ENCODE results near the gene TNFSF13B.

TNFSF13B gene

DNA sequence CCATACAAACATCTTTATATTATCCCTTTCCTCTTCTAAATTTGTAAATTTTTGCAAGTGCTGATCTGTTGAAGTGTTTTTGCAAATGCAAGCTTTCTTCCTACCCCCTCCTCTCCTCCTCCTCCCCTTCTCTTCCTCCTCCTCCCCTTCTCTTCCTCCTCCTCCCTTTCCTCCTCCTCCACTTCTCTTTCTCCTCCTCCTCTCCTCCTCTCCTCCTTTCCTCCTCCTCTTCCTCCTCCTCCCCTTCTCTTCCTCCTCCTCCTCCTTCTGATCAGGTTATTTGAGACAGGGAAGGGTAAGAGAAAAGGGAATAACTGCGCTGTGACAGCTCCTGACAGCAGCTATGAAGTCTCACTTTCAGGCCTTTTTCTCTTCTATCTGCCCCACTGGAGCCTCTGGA lies 8.9 kb downstream of the TNFSF13B start:
- H3K9me3 ChIP-seq (ENCODE audit: low read length) = no peaks in the 10 kb centered on the region
- no peak overlapping the region for H2AFZ ChIP-seq (ENCODE audit: low read length)
- H3K27me3 ChIP-seq (ENCODE audit: insufficient read depth, low read length) = no peaks in the 10 kb centered on the region

DNA sequence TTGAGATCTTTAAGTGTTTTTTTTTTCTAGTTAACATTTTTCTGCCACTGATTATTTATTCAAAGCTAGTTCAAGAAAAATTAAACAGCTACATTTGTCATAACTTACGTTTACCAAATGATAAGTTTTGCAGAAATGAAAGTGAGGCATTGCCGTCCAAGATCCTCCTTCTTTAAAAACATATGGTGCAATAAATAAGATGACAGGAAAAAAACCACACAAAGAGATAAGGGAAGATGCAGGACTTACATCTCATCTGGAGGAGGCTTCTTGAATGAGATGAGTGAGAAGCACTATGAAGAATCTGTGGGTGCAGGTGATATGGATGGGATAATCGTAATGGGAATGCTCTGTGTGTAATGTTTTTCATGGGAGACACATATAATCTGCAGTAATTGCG lies 12.4 kb downstream of the TNFSF13B start:
- Histone ChIP-seq H3K4me3 (ENCODE audit: low read depth, low read length, poor library complexity, severe bottlenecking) (no peak overlapping the region), H3F3A (ENCODE audit: insufficient read depth, low read length) (no peaks in the 10 kb centered on the region), H4K20me1 (ENCODE audit: insufficient read depth, low read length) (no peaks in the 10 kb centered on the region), H3K9me3 (ENCODE audit: low read length) (no peaks in the 10 kb centered on the region), H3K9ac (ENCODE audit: low read length) (no peak overlapping the region), H3K4me1 (ENCODE audit: insufficient read depth, low read length, severe bottlenecking) (no peaks in the 10 kb centered on the region), H3K79me2 (ENCODE audit: insufficient read depth, low read length) (no peaks in the 10 kb centered on the region), H3K36me3 (ENCODE audit: insufficient read depth, low read length) (no peaks in the 10 kb centered on the region), H3K9me2 (ENCODE audit: low read depth, low read length) (no peaks in the 10 kb centered on the region), H2AFZ (ENCODE audit: low read length) (no peak overlapping the region), H3K27ac (ENCODE audit: low read depth, low read length, poor library complexity, severe bottlenecking) (no peak overlapping the region), H3K4me2 (ENCODE audit: low read length) (no peak overlapping the region), H3K27me3 (ENCODE audit: insufficient read depth, low read length) (no peaks in the 10 kb centered on the region)
- TF ChIP-seq, protein P1, sequence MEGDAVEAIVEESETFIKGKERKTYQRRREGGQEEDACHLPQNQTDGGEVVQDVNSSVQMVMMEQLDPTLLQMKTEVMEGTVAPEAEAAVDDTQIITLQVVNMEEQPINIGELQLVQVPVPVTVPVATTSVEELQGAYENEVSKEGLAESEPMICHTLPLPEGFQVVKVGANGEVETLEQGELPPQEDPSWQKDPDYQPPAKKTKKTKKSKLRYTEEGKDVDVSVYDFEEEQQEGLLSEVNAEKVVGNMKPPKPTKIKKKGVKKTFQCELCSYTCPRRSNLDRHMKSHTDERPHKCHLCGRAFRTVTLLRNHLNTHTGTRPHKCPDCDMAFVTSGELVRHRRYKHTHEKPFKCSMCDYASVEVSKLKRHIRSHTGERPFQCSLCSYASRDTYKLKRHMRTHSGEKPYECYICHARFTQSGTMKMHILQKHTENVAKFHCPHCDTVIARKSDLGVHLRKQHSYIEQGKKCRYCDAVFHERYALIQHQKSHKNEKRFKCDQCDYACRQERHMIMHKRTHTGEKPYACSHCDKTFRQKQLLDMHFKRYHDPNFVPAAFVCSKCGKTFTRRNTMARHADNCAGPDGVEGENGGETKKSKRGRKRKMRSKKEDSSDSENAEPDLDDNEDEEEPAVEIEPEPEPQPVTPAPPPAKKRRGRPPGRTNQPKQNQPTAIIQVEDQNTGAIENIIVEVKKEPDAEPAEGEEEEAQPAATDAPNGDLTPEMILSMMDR (IDR thresholded peaks at IDR 0.05; ENCODE audit: low read length) = no peak
- no peak for TF ChIP-seq EZH2 (IDR thresholded peaks at IDR 0.05; ENCODE audit: borderline replicate concordance, low read length)

More for the DNA sequence above, 8.9 kb downstream of the TNFSF13B start:
- Histone ChIP-seq H3K79me2 (ENCODE audit: insufficient read depth, low read length) (no peaks in the 10 kb centered on the region), H3K4me2 (ENCODE audit: low read length) (no peak overlapping the region), H3K9me2 (ENCODE audit: low read depth, low read length) (no peaks in the 10 kb centered on the region), H3K27ac (ENCODE audit: low read depth, low read length, poor library complexity, severe bottlenecking) (no peak overlapping the region), H3K9ac (ENCODE audit: low read length) (no peak overlapping the region), H3K36me3 (ENCODE audit: insufficient read depth, low read length) (no peaks in the 10 kb centered on the region), H3K4me3 (ENCODE audit: low read depth, low read length, poor library complexity, severe bottlenecking) (no peak overlapping the region), H4K20me1 (ENCODE audit: insufficient read depth, low read length) (no peaks in the 10 kb centered on the region), H3F3A (ENCODE audit: insufficient read depth, low read length) (no peaks in the 10 kb centered on the region), H3K4me1 (ENCODE audit: insufficient read depth, low read length, severe bottlenecking) (no peaks in the 10 kb centered on the region)
- TF ChIP-seq EZH2 (IDR thresholded peaks at IDR 0.05; ENCODE audit: borderline replicate concordance, low read length) = no peak
- TF ChIP-seq, protein P1 (IDR thresholded peaks at IDR 0.05; ENCODE audit: low read length) = no peak

DNA sequence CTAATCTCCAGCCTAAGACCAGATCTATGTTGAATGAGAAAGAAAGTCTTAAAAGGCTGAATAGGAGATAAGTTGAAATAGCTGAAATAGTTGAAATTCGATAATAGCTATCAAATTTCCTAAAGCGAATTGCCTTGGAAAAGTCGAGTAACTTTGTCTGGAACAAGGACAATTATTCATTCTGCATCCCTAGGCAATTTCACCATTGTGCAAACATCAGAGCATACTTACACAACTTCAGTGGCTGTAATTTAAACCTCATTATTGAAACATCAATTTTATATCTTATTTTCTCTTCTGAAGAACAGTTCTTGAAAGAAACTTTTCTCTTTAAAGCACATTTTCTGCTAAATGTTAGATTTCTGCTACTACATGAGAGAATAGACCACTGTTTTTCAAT lies 13.6 kb downstream of the TNFSF13B start:
- no peaks in the 10 kb centered on the region for H3K27me3 ChIP-seq (ENCODE audit: insufficient read depth, low read length)
- no peak overlapping the region for H3K9ac ChIP-seq (ENCODE audit: low read length)
- no peaks in the 10 kb centered on the region for H3K79me2 ChIP-seq (ENCODE audit: insufficient read depth, low read length)
- no peaks in the 10 kb centered on the region for H3F3A ChIP-seq (ENCODE audit: insufficient read depth, low read length)
- H3K4me2 ChIP-seq (ENCODE audit: low read length) = no peak overlapping the region
- TF ChIP-seq EZH2 (IDR thresholded peaks at IDR 0.05; ENCODE audit: borderline replicate concordance, low read length) = no peak
- TF ChIP-seq, protein P1 (IDR thresholded peaks at IDR 0.05; ENCODE audit: low read length) = no peak
- no peak overlapping the region for H3K27ac ChIP-seq (ENCODE audit: low read depth, low read length, poor library complexity, severe bottlenecking)
- H3K9me3 ChIP-seq (ENCODE audit: low read length) = no peaks in the 10 kb centered on the region
- H3K4me1 ChIP-seq (ENCODE audit: insufficient read depth, low read length, severe bottlenecking) = no peaks in the 10 kb centered on the region
- H2AFZ ChIP-seq (ENCODE audit: low read length) = no peak overlapping the region
- H3K36me3 ChIP-seq (ENCODE audit: insufficient read depth, low read length) = no peaks in the 10 kb centered on the region
- H4K20me1 ChIP-seq (ENCODE audit: insufficient read depth, low read length) = no peaks in the 10 kb centered on the region
- no peaks in the 10 kb centered on the region for H3K9me2 ChIP-seq (ENCODE audit: low read depth, low read length)
- H3K4me3 ChIP-seq (ENCODE audit: low read depth, low read length, poor library complexity, severe bottlenecking) = no peak overlapping the region
